Stimulated activated naive CD8-positive, alpha-beta T cell treated with anti-CD3 and anti-CD28 coated beads, Interleukin-15, amount 100 ng/mL, for 72 hours (primary cell): Measurements from ENCODE around the gene CBX8.
"Not testable (repeated sequence)": the region's sequence is repeated elsewhere in the genome, so short reads cannot be mapped to it uniquely, and the experiment has no call there.

Experiments
- ATAC-seq: fragments of 150-1000 bp; cut with Tn5 transposase; 2 replicates; pipeline ENCODE4 v1.10.0; 2021; ENCODE audit warnings: mild to moderate bottlenecking, moderate library complexity
- DNase-seq, 2 donors: peaks; one replicate each; pipeline ENCODE4 v3.0.0; 2021 to 2022
- H3K27ac Mint-ChIP-seq, 2 donors: one replicate each; pipeline ENCODE4 v1.8.0; 2022; ENCODE audit warnings: mild to moderate bottlenecking in 2 of 2, mixed read lengths in 2 of 2, moderate library complexity in 2 of 2
- H3K27me3 Mint-ChIP-seq: one replicate; pipeline ENCODE4 v1.8.0; 2022; ENCODE audit warnings: mixed read lengths
- H3K4me1 Mint-ChIP-seq: one replicate; pipeline ENCODE4 v1.8.0; 2022; ENCODE audit warnings: mild to moderate bottlenecking, mixed read lengths
- H3K4me3 Mint-ChIP-seq, 2 donors: one replicate each; pipeline ENCODE4 v1.8.0; 2022; ENCODE audit warnings: mild to moderate bottlenecking in 2 of 2, mixed read lengths in 2 of 2, moderate library complexity in 1 of 2
- H3K9me3 Mint-ChIP-seq, 2 donors: one replicate each; pipeline ENCODE4 v1.8.0; 2022; ENCODE audit warnings: mixed read lengths in 2 of 2

CBX8 gene

GRCh38 chr17:79775632-79776031 lies 21.2 kb downstream of the CBX8 start:
- H3K4me1 Mint-ChIP-seq: peaks cover 27% of the 10 kb centered on the region
- DNase-seq (no peak), ATAC-seq (no peak)
- peaks cover 82% of the 10 kb centered on the region for H3K27me3 Mint-ChIP-seq
- H3K9me3 Mint-ChIP-seq: no peaks in the 10 kb centered on the region
- H3K27ac Mint-ChIP-seq: no peak overlapping the region
- H3K4me3 Mint-ChIP-seq: no peak overlapping the region

GRCh38 chr17:79774561-79774975 lies 22.3 kb downstream of the CBX8 start:
- ATAC-seq: no peak
- no peak overlapping the region for H3K4me3 Mint-ChIP-seq
- DNase-seq: no peak
- no peaks in the 10 kb centered on the region for H3K9me3 Mint-ChIP-seq
- H3K27me3 Mint-ChIP-seq: peaks cover 81% of the 10 kb centered on the region
- H3K27ac Mint-ChIP-seq: no peak overlapping the region
- H3K4me1 Mint-ChIP-seq: peaks cover 16% of the 10 kb centered on the region

GRCh38 chr17:79772726-79773125 lies 24.2 kb downstream of the CBX8 start:
- H3K27me3 Mint-ChIP-seq: peaks cover 84% of the 10 kb centered on the region
- not testable (repeated sequence) for DNase-seq, H3K4me1 Mint-ChIP-seq, ATAC-seq, H3K27ac Mint-ChIP-seq, H3K9me3 Mint-ChIP-seq, H3K4me3 Mint-ChIP-seq

GRCh38 chr17:79771276-79771675 lies 25.6 kb downstream of the CBX8 start:
- Mint-ChIP-seq H3K9me3 (no peaks in the 10 kb centered on the region), H3K27ac (no peak overlapping the region), H3K27me3 (peaks cover 74% of the 10 kb centered on the region), H3K4me1 (no peaks in the 10 kb centered on the region), H3K4me3 (no peak overlapping the region)
- DNase-seq (no peak), ATAC-seq (no peak)

GRCh38 chr17:79769570-79770506 lies 27.0 kb downstream of the CBX8 start:
- peaks cover 59% of the 10 kb centered on the region for H3K27me3 Mint-ChIP-seq

GRCh38 chr17:79765708-79766107 lies 31.2 kb downstream of the CBX8 start:
- Mint-ChIP-seq H3K4me1 (no peaks in the 10 kb centered on the region), H3K27ac (no peak overlapping the region), H3K4me3 (no peak overlapping the region), H3K27me3 (peaks cover 26% of the 10 kb centered on the region), H3K9me3 (no peaks in the 10 kb centered on the region)
- ATAC-seq (no peak), DNase-seq (no peak)

More at GRCh38 chr17:79769570-79770506, 27.0 kb downstream of the CBX8 start:
- Mint-ChIP-seq H3K27ac (no peak overlapping the region), H3K9me3 (no peaks in the 10 kb centered on the region), H3K4me3 (no peak overlapping the region), H3K4me1 (no peaks in the 10 kb centered on the region)
- ATAC-seq: no peak
- no peak for DNase-seq

- no peak overlapping the region for H3K4me3 Mint-ChIP-seq
- H3K27me3 Mint-ChIP-seq: peaks cover 7% of the 10 kb centered on the region
- no peak overlapping the region for H3K27ac Mint-ChIP-seq
- DNase-seq (no peak), ATAC-seq (no peak)
- no peaks in the 10 kb centered on the region for H3K4me1 Mint-ChIP-seq
- H3K9me3 Mint-ChIP-seq: no peaks in the 10 kb centered on the region
These were observed 34.8 kb downstream of the CBX8 start for GRCh38 chr17:79761894-79762589.

- Mint-ChIP-seq H3K9me3 (no peaks in the 10 kb centered on the region), H3K4me1 (no peaks in the 10 kb centered on the region), H3K27ac (peak overlapping the region in 1 of 2 donors; percentile 46), H3K27me3 (peaks cover 8% of the 10 kb centered on the region), H3K4me3 (no peak overlapping the region)
- ATAC-seq (no peak), DNase-seq (no peak)
These were observed 36.5 kb downstream of the CBX8 start for GRCh38 chr17:79760197-79760906.

- no peak overlapping the region for H3K27ac Mint-ChIP-seq
- H3K4me1 Mint-ChIP-seq: no peaks in the 10 kb centered on the region
- no peak overlapping the region for H3K4me3 Mint-ChIP-seq
- no peaks in the 10 kb centered on the region for H3K9me3 Mint-ChIP-seq
- peaks cover 11% of the 10 kb centered on the region for H3K27me3 Mint-ChIP-seq
- DNase-seq (no peak), ATAC-seq (no peak)
These were observed 38.6 kb downstream of the CBX8 start for GRCh38 chr17:79758271-79758670.

GRCh38 chr17:79757140-79757745 lies 39.6 kb downstream of the CBX8 start:
- ATAC-seq: no peak
- Mint-ChIP-seq H3K27ac (no peak overlapping the region), H3K4me3 (no peak overlapping the region), H3K27me3 (peaks cover 22% of the 10 kb centered on the region), H3K9me3 (no peaks in the 10 kb centered on the region), H3K4me1 (peaks cover under 1% of the 10 kb centered on the region)
- DNase-seq: no peak

GRCh38 chr17:79755591-79755990 lies 41.3 kb downstream of the CBX8 start:
- DNase-seq: no peak
- no peak for ATAC-seq
- Mint-ChIP-seq H3K27me3 (peaks cover 38% of the 10 kb centered on the region), H3K4me3 (no peak overlapping the region), H3K4me1 (peaks cover 4% of the 10 kb centered on the region), H3K27ac (no peak overlapping the region), H3K9me3 (no peaks in the 10 kb centered on the region)

- peaks cover 41% of the 10 kb centered on the region for H3K27me3 Mint-ChIP-seq
- H3K27ac Mint-ChIP-seq, H3K4me1 Mint-ChIP-seq: not testable (repeated sequence)
These were observed 42.0 kb downstream of the CBX8 start for GRCh38 chr17:79754903-79755302.

GRCh38 chr17:79754370-79754769 lies 42.5 kb downstream of the CBX8 start:
- no peak for DNase-seq
- Mint-ChIP-seq H3K4me3 (no peak overlapping the region), H3K4me1 (peaks cover 4% of the 10 kb centered on the region), H3K27me3 (peaks cover 46% of the 10 kb centered on the region), H3K9me3 (no peaks in the 10 kb centered on the region), H3K27ac (no peak overlapping the region)
- ATAC-seq: no peak

More at GRCh38 chr17:79754903-79755302, 42.0 kb downstream of the CBX8 start:
- not testable (repeated sequence) for H3K9me3 Mint-ChIP-seq, ATAC-seq, DNase-seq, H3K4me3 Mint-ChIP-seq

- ATAC-seq: peak; percentile 74
- Mint-ChIP-seq H3K9me3 (no peaks in the 10 kb centered on the region), H3K27ac (no peak overlapping the region), H3K27me3 (peaks cover 53% of the 10 kb centered on the region), H3K4me3 (no peak overlapping the region), H3K4me1 (peaks cover 14% of the 10 kb centered on the region)
- DNase-seq: peak in 1 of 2 donors; percentile 35
These were observed 44.7 kb downstream of the CBX8 start for GRCh38 chr17:79752175-79752574.
